ENCODE results near the gene SCGN. TPM values are rescaled to one million over a fixed set of nuclear protein-coding genes. Genes with fewer than 3 reads are reported as not detected.

Gene SCGN
- total and polyA plus RNA-seq, 2 of the 13 experiments (the other 11 are each of a cell fraction or from before 2014, with no cell fraction given) = 2.9 to 29.0 TPM

GRCh38 chr6:25641940-25642666, 9.9 kb upstream of the SCGN start (continued):
- no peak for TF ChIP-seq ZNF10 (CRISPR knock-in tag; IDR thresholded peaks at IDR 0.05; ENCODE audit: borderline replicate concordance, low read depth)
- peak; percentile 57 for TF ChIP-seq SAP130 (CRISPR knock-in tag; IDR thresholded peaks at IDR 0.05; ENCODE audit: low read depth)
- TF ChIP-seq EHMT2 (IDR thresholded peaks at IDR 0.05; ENCODE audit: borderline replicate concordance, low read depth, low read length) = peak; percentile 93; the same call in 1 of the 2 replicates
- no peak for TF ChIP-seq FOXC1 (CRISPR knock-in tag; IDR thresholded peaks at IDR 0.05; ENCODE audit: borderline replicate concordance)
- TF ChIP-seq FOSL2 (CRISPR knock-in tag; IDR thresholded peaks at IDR 0.05) = peak; percentile 45; the same call in 1 of the 2 replicates
- TF ChIP-seq SOX13 (IDR thresholded peaks at IDR 0.05) = peak; percentile 41; the same call in 1 of the 2 replicates
- TF ChIP-seq SOX13 (CRISPR knock-in tag; conservative IDR thresholded peaks at IDR 0.05 in 1 of 2, IDR thresholded peaks at IDR 0.05 in 1 of 2) = peak in 1 of 2 experiments; percentile 85; a peak in 2 of 4 replicates
- TF ChIP-seq SATB2 (CRISPR knock-in tag; IDR thresholded peaks at IDR 0.05) = 0 out of 2 replicates have a peak, but pooled peaks have one; percentile 8
- 0 out of 2 replicates have a peak, but pooled peaks have one; percentile 17 for TF ChIP-seq BRD4 (CRISPR knock-in tag; IDR thresholded peaks at IDR 0.05)
- no peak for TF ChIP-seq ZSCAN25 (CRISPR knock-in tag; IDR thresholded peaks at IDR 0.05)
- peak; percentile 54; the same call in 1 of the 2 replicates for TF ChIP-seq ZNF124 (CRISPR knock-in tag; IDR thresholded peaks at IDR 0.05)
- TF ChIP-seq ISL2 (CRISPR knock-in tag; IDR thresholded peaks at IDR 0.05) = peak; percentile 92
- peak; percentile 56; the same call in 1 of the 2 replicates for TF ChIP-seq RBFOX2 (IDR thresholded peaks at IDR 0.05; ENCODE audit: low read depth, low read length)
- TF ChIP-seq FUBP1 (CRISPR knock-in tag; IDR thresholded peaks at IDR 0.05; ENCODE audit: borderline replicate concordance) = no peak
- no peak for TF ChIP-seq XBP1 (CRISPR knock-in tag; IDR thresholded peaks at IDR 0.05)
- no peak for TF ChIP-seq ZBTB7A (CRISPR knock-in tag; IDR thresholded peaks at IDR 0.05)
- peak; percentile 71; the same call in 1 of the 2 replicates for TF ChIP-seq HNF1B (CRISPR knock-in tag; IDR thresholded peaks at IDR 0.05)
- peak; percentile 23; the same call in 1 of the 2 replicates for TF ChIP-seq HMGXB3 (CRISPR knock-in tag; IDR thresholded peaks at IDR 0.05; ENCODE audit: borderline replicate concordance)
- peak; percentile 63; the same call in 1 of the 2 replicates for TF ChIP-seq HNRNPUL1 (IDR thresholded peaks at IDR 0.05; ENCODE audit: low read depth, low read length)
- peak; percentile 67 for TF ChIP-seq TBX2 (CRISPR knock-in tag; IDR thresholded peaks at IDR 0.05; ENCODE audit: borderline replicate concordance)
- peak; percentile 69 for TF ChIP-seq ZEB1 (IDR thresholded peaks at IDR 0.05; ENCODE audit: insufficient replicate concordance, low read depth)
